RWPE2 (cell line): Measurements from ENCODE around the gene CCDC171.

Source experiments
- ATAC-seq: fragments of 200-7000 bp; cut with Tn5 transposase; 3 replicates; pipeline ENCODE4 v1.9.1; 2021; ENCODE audit warnings: low read depth
- DNase-seq: peaks from one replicate; pipeline ENCODE4 v3.0.0-alpha.2; 2020; ENCODE audit warnings: low spot score
- H3K27ac ChIP-seq: fragments of 450-650 bp; 2 replicates; pipeline ENCODE4 v1.5.1; 2017; ENCODE audit warnings: mild to moderate bottlenecking; ENCODE audit not compliant: poor library complexity, severe bottlenecking
- H3K27me3 ChIP-seq: fragments of 250-450 bp; sonication (Bioruptor Pico); 2 replicates; pipeline ENCODE4 v1.5.1; 2021; ENCODE audit warnings: mild to moderate bottlenecking, moderate library complexity; ENCODE audit not compliant: insufficient read depth, poor library complexity, severe bottlenecking
- H3K36me3 ChIP-seq: fragments of 250-450 bp; sonication (Bioruptor Pico); 2 replicates; pipeline ENCODE4 v1.5.1; 2020; ENCODE audit warnings: low read depth, mild to moderate bottlenecking, moderate library complexity
- H3K4me1 ChIP-seq: fragments of 250-450 bp; sonication (Bioruptor Pico); 2 replicates; pipeline ENCODE4 v1.5.1; 2021; ENCODE audit warnings: mild to moderate bottlenecking, moderate library complexity; ENCODE audit not compliant: insufficient read depth, poor library complexity, severe bottlenecking
- H3K4me3 ChIP-seq: fragments of 250-450 bp; sonication (Bioruptor Pico); 2 replicates; pipeline ENCODE4 v1.5.1; 2021; ENCODE audit warnings: mild to moderate bottlenecking, moderate library complexity; ENCODE audit not compliant: severe bottlenecking
- H3K9me3 ChIP-seq: fragments of 250-450 bp; sonication (Bioruptor Pico); 2 replicates; pipeline ENCODE4 v1.5.1; 2021; ENCODE audit warnings: mild to moderate bottlenecking, moderate library complexity; ENCODE audit not compliant: severe bottlenecking
- CTCF ChIP-seq: fragments of 450-650 bp; IDR thresholded peaks from one replicate; pipeline ENCODE4 v1.5.1; 2017; ENCODE audit warnings: mild to moderate bottlenecking, moderate library complexity; ENCODE audit not compliant: poor library complexity, severe bottlenecking

Gene CCDC171

GRCh38 chr9:15944341-15944740, 391.5 kb downstream of the CCDC171 start:
- ATAC-seq (no peak), DNase-seq (no peak)
- H3K4me3 ChIP-seq, result no peak overlapping the region
- no peaks in the 10 kb centered on the region for H3K27me3 ChIP-seq
- no peaks in the 10 kb centered on the region for H3K36me3 ChIP-seq
- no peaks in the 10 kb centered on the region for H3K9me3 ChIP-seq
- no peaks in the 10 kb centered on the region for H3K4me1 ChIP-seq
- TF ChIP-seq CTCF, result no peak
- H3K27ac ChIP-seq, result no peak overlapping the region

- no peaks in the 10 kb centered on the region for H3K4me1 ChIP-seq
- TF ChIP-seq CTCF, result no peak
- DNase-seq, result no peak
- no peak overlapping the region for H3K4me3 ChIP-seq
- no peaks in the 10 kb centered on the region for H3K9me3 ChIP-seq
- H3K27me3 ChIP-seq, result no peaks in the 10 kb centered on the region
- ATAC-seq, result no peak
- no peaks in the 10 kb centered on the region for H3K36me3 ChIP-seq
- H3K27ac ChIP-seq, result no peak overlapping the region
Measured at GRCh38 chr9:15959663-15960062, 406.8 kb downstream of the CCDC171 start.

DNA sequence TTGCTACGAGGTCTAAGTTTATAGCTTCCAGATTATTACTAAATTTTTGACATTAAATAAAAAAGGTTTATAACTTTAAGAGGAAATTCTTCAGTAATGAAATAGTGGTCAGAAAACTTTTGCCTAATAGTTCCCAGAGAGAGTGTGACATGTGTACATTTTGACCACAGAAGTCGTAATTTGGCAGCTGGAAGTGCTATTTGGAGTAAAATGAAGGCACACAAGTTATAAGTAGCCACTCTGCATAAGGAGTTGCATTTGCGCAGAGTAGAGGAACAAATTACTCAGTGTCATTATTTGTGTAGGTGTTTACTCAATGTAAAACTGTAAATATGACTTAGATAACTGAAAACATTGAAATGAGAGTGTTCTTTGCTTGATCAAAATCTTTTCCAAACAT, 408.4 kb downstream of the CCDC171 start:
- Histone ChIP-seq H3K4me1 (no peaks in the 10 kb centered on the region), H3K9me3 (no peaks in the 10 kb centered on the region), H3K4me3 (no peak overlapping the region), H3K36me3 (no peaks in the 10 kb centered on the region), H3K27ac (no peak overlapping the region), H3K27me3 (no peaks in the 10 kb centered on the region)
- TF ChIP-seq CTCF, result no peak
- ATAC-seq (no peak), DNase-seq (no peak)

GRCh38 chr9:15965246-15965745, 412.5 kb downstream of the CCDC171 start:
- Histone ChIP-seq H3K9me3 (no peaks in the 10 kb centered on the region), H3K27ac (no peak overlapping the region), H3K4me1 (no peaks in the 10 kb centered on the region), H3K4me3 (no peak overlapping the region), H3K36me3 (no peaks in the 10 kb centered on the region), H3K27me3 (no peaks in the 10 kb centered on the region)
- no peak for DNase-seq
- ATAC-seq, result no peak
- no peak for TF ChIP-seq CTCF

DNA sequence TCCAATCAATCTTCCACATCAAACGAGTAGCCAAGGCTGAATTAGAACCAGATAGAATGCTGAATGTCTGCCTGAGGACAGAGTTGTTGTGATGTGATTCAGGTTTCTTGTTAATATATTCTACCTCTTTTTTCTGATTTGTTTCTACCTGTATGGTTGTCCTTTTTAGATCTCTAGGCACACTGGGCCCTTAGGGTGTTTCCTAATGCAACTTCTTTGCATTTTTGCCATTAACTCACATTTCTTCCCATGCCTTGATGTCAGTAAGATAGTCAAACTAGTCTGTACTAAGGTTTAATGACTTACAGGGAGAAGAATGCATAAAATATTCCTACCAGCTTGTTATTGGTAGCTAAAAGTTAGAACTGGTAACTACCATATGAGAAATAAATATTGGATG, 413.6 kb downstream of the CCDC171 start:
- H3K9me3 ChIP-seq, result no peaks in the 10 kb centered on the region
- H3K27ac ChIP-seq, result no peak overlapping the region
- H3K4me1 ChIP-seq, result no peaks in the 10 kb centered on the region
- no peaks in the 10 kb centered on the region for H3K27me3 ChIP-seq
- ATAC-seq, result no peak
- TF ChIP-seq CTCF, result no peak
- no peak overlapping the region for H3K4me3 ChIP-seq
- DNase-seq, result no peak
- no peaks in the 10 kb centered on the region for H3K36me3 ChIP-seq
